Transverse colon (tissue), 4 donors: ENCODE data around the gene SCAI. TPM values are rescaled to one million over a fixed set of nuclear protein-coding genes. Genes with fewer than 3 reads are reported as not detected.
"Not testable (repeated sequence)": the region's sequence is repeated elsewhere in the genome, so short reads cannot be mapped to it uniquely, and the experiment has no call there.

Experiments used
- DNase-seq: peaks from one replicate; pipeline ENCODE4 v3.0.0-alpha.2; 2019
- H3K27ac ChIP-seq, 4 donors: fragments of 200-600 bp; sonication (generic); 2 replicates each; pipeline ENCODE4 v1.5.1; 2016 to 2018; ENCODE audit warnings: inconsistent platforms in 4 of 4
- H3K27me3 ChIP-seq: fragments of 200-600 bp; sonication (generic); 2 replicates; pipeline ENCODE4 v1.5.1; 2017; ENCODE audit warnings: inconsistent platforms
- H3K36me3 ChIP-seq, 4 donors: fragments of 200-600 bp; sonication (generic); 2 replicates each; pipeline ENCODE4 v1.5.1; 2017 to 2019; ENCODE audit warnings: inconsistent platforms in 4 of 4
- H3K4me1 ChIP-seq, 4 donors: fragments of 200-600 bp; sonication (generic); 2 replicates each; pipeline ENCODE4 v1.5.1; 2017 to 2020; ENCODE audit warnings: inconsistent platforms in 4 of 4
- H3K4me3 ChIP-seq, 4 donors: fragments of 200-600 bp; sonication (generic); 1 replicate in 1 of 4; 2 replicates in 3 of 4; pipeline versions ENCODE4 v1.5.1 to v1.6.1; 2017 to 2019; ENCODE audit warnings: inconsistent platforms in 4 of 4
- H3K9me3 ChIP-seq, 2 donors: fragments of 200-600 bp; sonication (generic); 2 replicates each; pipeline ENCODE4 v1.5.1; 2017 to 2019; ENCODE audit warnings: inconsistent platforms in 2 of 2
- CTCF ChIP-seq, 5 experiments: fragments of 200-600 bp in 3 of 5; fragments of 450-650 bp in 2 of 5; sonication (generic) in 3 of 5; IDR thresholded peaks; 1 replicate in 2 of 5; 2 replicates in 3 of 5; pipeline ENCODE4 v1.5.1; 2016 to 2017; ENCODE audit warnings: antibody characterized with exemption in 5 of 5, inconsistent platforms in 3 of 5, mild to moderate bottlenecking in 2 of 5, moderate library complexity in 1 of 5
- EP300 ChIP-seq: sonication (generic); formaldehyde crosslinking; IDR thresholded peaks from one replicate; pipeline ENCODE4 v1.6.1; 2017; ENCODE audit warnings: antibody characterized with exemption, low read depth
- POLR2A ChIP-seq: fragments of 450-650 bp; IDR thresholded peaks from one replicate; pipeline ENCODE4 v1.6.1; 2016; ENCODE audit warnings: antibody characterized with exemption, mild to moderate bottlenecking, moderate library complexity
- POLR2AphosphoS5 ChIP-seq, 3 donors: sonication (generic); formaldehyde crosslinking; IDR thresholded peaks; one replicate each; pipeline ENCODE4 v1.6.1; 2016; ENCODE audit warnings: antibody characterized with exemption in 3 of 3
- whole genome bisulfite sequencing, 2 donors: methylation state at CpG; one replicate each; pipeline ENCODE4 v1.1.5; 2018; ENCODE audit warnings: low coverage in 1 of 2; 5-methylcytosine and 5-hydroxymethylcytosine counted together
- in situ Hi-C, 4 donors: fragments of 200-750 bp; cut with MboI; loops; one replicate each; pipeline versions ENCODE4 v1.15.0 to v1.15.1; 2017; ENCODE audit warnings: low sequenced_read_pairs in 3 of 4, low pct_ligation_motif_present in 1 of 4, low pct_unique_long_range_greater_than_20kb in 1 of 4
- intact Hi-C: fragments of 100-400 bp; cut with DNase I; formaldehyde crosslinking; loops from one replicate; pipeline ENCODE4 v1.15.1; 2023; ENCODE audit warnings: low total_unique reads
- total RNA-seq, 4 donors: library from RNA; depleted of rRNA; stranded (reverse); fragments of >200 nt; gene quantifications; one replicate each; pipeline ENCODE4 v1.1.0, GENCODE V29; 2016

The SCAI gene
- total RNA-seq, 4 donors from 2014 or later, result 10.4 to 38.6 (median 13.2) TPM

GRCh38 chr9:125119643-125120286, 23.6 kb downstream of the SCAI start:
- in situ Hi-C loops, result no loop called here
- TF ChIP-seq POLR2A, result no peak
- no peak for TF ChIP-seq CTCF (IDR thresholded peaks at IDR 0.05)
- no peak for TF ChIP-seq EP300
- no peak for TF ChIP-seq POLR2AphosphoS5 (IDR thresholded peaks at IDR 0.05)

GRCh38 chr9:125118696-125119095, 24.6 kb downstream of the SCAI start:
- intact Hi-C loops, DNase-seq, H3K4me3 ChIP-seq, H3K9me3 ChIP-seq, in situ Hi-C loops, H3K27me3 ChIP-seq, H3K27ac ChIP-seq, H3K36me3 ChIP-seq: not testable (repeated sequence)
- WGBS, 2 donors, result 74% methylated on average over 2 of the region's 2 CpGs; no CpG with 5 or more reads in 1 of the 2 donors
- H3K4me1 ChIP-seq, result peaks cover 0 to 11% (median 0%) of the 10 kb centered on the region in 4 donors

More at GRCh38 chr9:125119643-125120286, 23.6 kb downstream of the SCAI start:
- no peak for DNase-seq
- Histone ChIP-seq H3K27me3 (no peaks in the 10 kb centered on the region), H3K4me3 (no peak overlapping the region), H3K36me3 (no peaks in the 10 kb centered on the region), H3K4me1 (peaks cover 0 to 11% (median 0%) of the 10 kb centered on the region in 4 donors), H3K27ac (no peak overlapping the region), H3K9me3 (no peaks in the 10 kb centered on the region)
- intact Hi-C loops, result no loop called here
- 61 to 70% methylated on average over 4 of the region's 4 CpGs for WGBS, 2 donors

GRCh38 chr9:125114503-125114902, 28.8 kb downstream of the SCAI start:
- H3K4me1 ChIP-seq, in situ Hi-C loops, H3K4me3 ChIP-seq, DNase-seq, H3K27ac ChIP-seq, H3K27me3 ChIP-seq, H3K36me3 ChIP-seq, intact Hi-C loops, H3K9me3 ChIP-seq: not testable (repeated sequence)
- WGBS, 2 donors, result 97 to 100% methylated on average over 4 of the region's 4 CpGs

- no peak for TF ChIP-seq POLR2AphosphoS5 (IDR thresholded peaks at IDR 0.05)
- TF ChIP-seq POLR2A, result no peak
- no peak for TF ChIP-seq CTCF (IDR thresholded peaks at IDR 0.05)
- TF ChIP-seq EP300, result no peak
- no peaks in the 10 kb centered on the region for H3K36me3 ChIP-seq
- H3K27ac ChIP-seq, result no peak overlapping the region
- no peak for DNase-seq
- no peaks in the 10 kb centered on the region for H3K27me3 ChIP-seq
- intact Hi-C loops, result no loop called here
- H3K4me1 ChIP-seq, result peaks cover 0 to 3% (median 0%) of the 10 kb centered on the region in 4 donors
- no peak overlapping the region for H3K4me3 ChIP-seq
- WGBS, 2 donors, result 94 to 100% methylated on average over 1 to 2 of the region's 2 CpGs
- in situ Hi-C loops, result no loop called here
- H3K9me3 ChIP-seq, result peaks cover 0 to 3% of the 10 kb centered on the region in 2 donors
Observed at GRCh38 chr9:125110464-125110863, 32.9 kb downstream of the SCAI start.

GRCh38 chr9:125108541-125108940, 34.8 kb downstream of the SCAI start:
- intact Hi-C loops, H3K27me3 ChIP-seq, H3K4me1 ChIP-seq, in situ Hi-C loops, DNase-seq, H3K27ac ChIP-seq, H3K4me3 ChIP-seq, H3K36me3 ChIP-seq, H3K9me3 ChIP-seq: not testable (repeated sequence)
- 95% methylated on average over 14 of the region's 33 CpGs; no CpG with 5 or more reads in 1 of the 2 donors for WGBS, 2 donors
